ENCODE results near the gene POLR2H. TPM values are rescaled to one million over a fixed set of nuclear protein-coding genes. Genes with fewer than 3 reads are reported as not detected.
A peak's percentile ranks its signal among the peaks of the same experiment; 100 is the strongest.

The POLR2H gene
- polyA plus RNA-seq, 1 of the 3 experiments (the other 2 are of a cell fraction) = 206 TPM

DNA sequence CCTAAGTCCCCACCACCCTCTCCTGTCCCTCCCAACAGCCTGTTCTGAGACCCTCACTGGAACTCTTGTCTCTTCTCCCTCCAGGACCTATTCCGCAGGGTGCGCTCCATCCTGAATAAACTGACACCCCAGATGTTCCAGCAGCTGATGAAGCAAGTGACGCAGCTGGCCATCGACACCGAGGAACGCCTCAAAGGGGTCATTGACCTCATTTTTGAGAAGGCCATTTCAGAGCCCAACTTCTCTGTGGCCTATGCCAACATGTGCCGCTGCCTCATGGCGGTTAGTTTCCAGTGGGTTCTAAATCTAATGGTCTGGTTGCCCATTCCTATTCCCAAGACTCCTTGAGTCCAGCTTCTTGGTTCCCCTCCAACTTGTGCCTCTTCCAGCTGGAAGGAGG, 37.8 kb upstream of the POLR2H start:
- no peak overlapping the region for H3K4me3 ChIP-seq (ENCODE audit: low read depth in 2 of 2, low read length in 1 of 2)
- WGBS (ENCODE audit: low lambda C conversion rate) = 97% methylated on average over 7 of the region's 8 CpGs

GRCh38 chr3:184325269-184325668, 36.2 kb upstream of the POLR2H start:
- CTCF ChIA-PET = interaction anchor here (1.3 kb wide), 1 partner anchor 12 kb away, joined by 5 read pairs; the partner anchor contains the start of gene FAM131A
- Histone ChIP-seq H3K9me2 (no peaks in the 10 kb centered on the region), H3K79me2 (ENCODE audit: insufficient read depth) (peaks cover 97% of the 10 kb centered on the region), H3K4me3 (ENCODE audit: low read depth in 2 of 2, low read length in 1 of 2) (no peak overlapping the region), H3K27me3 (ENCODE audit: insufficient read depth) (no peaks in the 10 kb centered on the region), H3K27ac (ENCODE audit: low read depth in 2 of 2, low read length in 1 of 2) (no peak overlapping the region), H3K9me3 (no peaks in the 10 kb centered on the region), H3F3A (replicated peaks; ENCODE audit: insufficient read depth) (peaks cover 44% of the 10 kb centered on the region), H3K4me2 (no peak overlapping the region), H4K20me1 (ENCODE audit: insufficient read depth) (peaks cover 53% of the 10 kb centered on the region), H3K36me3 (replicated peaks in 1 of 2; ENCODE audit: control insufficient read depth in 1 of 2, insufficient read depth in 2 of 2, low read length in 1 of 2) (peaks cover 89 to 97% of the 10 kb centered on the region in 2 experiments), H2AFZ (ENCODE audit: low read depth) (no peak overlapping the region), H3K9ac (no peak overlapping the region), H3K4me1 (ENCODE audit: control insufficient read depth in 1 of 2, insufficient read depth in 2 of 2, low read depth in 1 of 2, low read length in 1 of 2) (peaks cover 2 to 6% of the 10 kb centered on the region in 2 experiments; a peak in 3 of 4 replicates)
- POLR2A ChIA-PET = no interaction called here
- peak; percentile 4 for DNase-seq
- 95% methylated on average over 13 of the region's 13 CpGs for WGBS (ENCODE audit: low lambda C conversion rate)
- TF ChIP-seq MXI1 (IDR thresholded peaks at IDR 0.05; ENCODE audit: low read depth, low read length) (no peak), YY1 (IDR thresholded peaks at IDR 0.05; ENCODE audit: low read depth) (no peak)
- TF ChIP-seq, protein P1, sequence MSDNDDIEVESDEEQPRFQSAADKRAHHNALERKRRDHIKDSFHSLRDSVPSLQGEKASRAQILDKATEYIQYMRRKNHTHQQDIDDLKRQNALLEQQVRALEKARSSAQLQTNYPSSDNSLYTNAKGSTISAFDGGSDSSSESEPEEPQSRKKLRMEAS (IDR thresholded peaks at IDR 0.05; ENCODE audit: low read depth) = no peak
- TF ChIP-seq, protein P2, sequence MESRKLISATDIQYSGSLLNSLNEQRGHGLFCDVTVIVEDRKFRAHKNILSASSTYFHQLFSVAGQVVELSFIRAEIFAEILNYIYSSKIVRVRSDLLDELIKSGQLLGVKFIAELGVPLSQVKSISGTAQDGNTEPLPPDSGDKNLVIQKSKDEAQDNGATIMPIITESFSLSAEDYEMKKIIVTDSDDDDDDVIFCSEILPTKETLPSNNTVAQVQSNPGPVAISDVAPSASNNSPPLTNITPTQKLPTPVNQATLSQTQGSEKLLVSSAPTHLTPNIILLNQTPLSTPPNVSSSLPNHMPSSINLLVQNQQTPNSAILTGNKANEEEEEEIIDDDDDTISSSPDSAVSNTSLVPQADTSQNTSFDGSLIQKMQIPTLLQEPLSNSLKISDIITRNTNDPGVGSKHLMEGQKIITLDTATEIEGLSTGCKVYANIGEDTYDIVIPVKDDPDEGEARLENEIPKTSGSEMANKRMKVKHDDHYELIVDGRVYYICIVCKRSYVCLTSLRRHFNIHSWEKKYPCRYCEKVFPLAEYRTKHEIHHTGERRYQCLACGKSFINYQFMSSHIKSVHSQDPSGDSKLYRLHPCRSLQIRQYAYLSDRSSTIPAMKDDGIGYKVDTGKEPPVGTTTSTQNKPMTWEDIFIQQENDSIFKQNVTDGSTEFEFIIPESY (IDR thresholded peaks at IDR 0.05; ENCODE audit: borderline replicate concordance, low read depth) = no peak

More for the DNA sequence above, 37.8 kb upstream of the POLR2H start:
- Histone ChIP-seq H3K79me2 (ENCODE audit: insufficient read depth) (peaks cover 96% of the 10 kb centered on the region), H2AFZ (ENCODE audit: low read depth) (no peak overlapping the region), H3K4me2 (no peak overlapping the region), H3K4me1 (ENCODE audit: control insufficient read depth in 1 of 2, insufficient read depth in 2 of 2, low read depth in 1 of 2, low read length in 1 of 2) (peaks cover 13 to 19% of the 10 kb centered on the region in 2 experiments; a peak in 3 of 4 replicates), H3F3A (replicated peaks; ENCODE audit: insufficient read depth) (peaks cover 40% of the 10 kb centered on the region), H3K9me2 (no peaks in the 10 kb centered on the region), H3K9ac (no peak overlapping the region), H3K27me3 (ENCODE audit: insufficient read depth) (no peaks in the 10 kb centered on the region), H3K9me3 (no peaks in the 10 kb centered on the region), H4K20me1 (ENCODE audit: insufficient read depth) (peaks cover 67% of the 10 kb centered on the region), H3K27ac (ENCODE audit: low read depth in 2 of 2, low read length in 1 of 2) (no peak overlapping the region), H3K36me3 (replicated peaks in 1 of 2; ENCODE audit: control insufficient read depth in 1 of 2, insufficient read depth in 2 of 2, low read length in 1 of 2) (peaks cover 82 to 88% of the 10 kb centered on the region in 2 experiments)
- TF ChIP-seq FOSL2 (IDR thresholded peaks at IDR 0.05; ENCODE audit: borderline replicate concordance, low read depth) = no peak
- no peak for TF ChIP-seq RAD21 (IDR thresholded peaks at IDR 0.05; ENCODE audit: low read length)
- TF ChIP-seq RFX5 (IDR thresholded peaks at IDR 0.05; ENCODE audit: low read length) = no peak
- TF ChIP-seq FOXJ3 (CRISPR knock-in tag; IDR thresholded peaks at IDR 0.05) = no peak
- no peak for TF ChIP-seq USF2 (IDR thresholded peaks at IDR 0.05; ENCODE audit: borderline replicate concordance, low read depth, low read length)
- TF ChIP-seq FOXM1 (IDR thresholded peaks at IDR 0.05; ENCODE audit: low read depth) = no peak
- TF ChIP-seq, protein P3, sequence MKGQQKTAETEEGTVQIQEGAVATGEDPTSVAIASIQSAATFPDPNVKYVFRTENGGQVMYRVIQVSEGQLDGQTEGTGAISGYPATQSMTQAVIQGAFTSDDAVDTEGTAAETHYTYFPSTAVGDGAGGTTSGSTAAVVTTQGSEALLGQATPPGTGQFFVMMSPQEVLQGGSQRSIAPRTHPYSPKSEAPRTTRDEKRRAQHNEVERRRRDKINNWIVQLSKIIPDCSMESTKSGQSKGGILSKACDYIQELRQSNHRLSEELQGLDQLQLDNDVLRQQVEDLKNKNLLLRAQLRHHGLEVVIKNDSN (IDR thresholded peaks at IDR 0.05; ENCODE audit: borderline replicate concordance, low read depth) = no peak
- TF ChIP-seq EP300 (IDR thresholded peaks at IDR 0.05; ENCODE audit: borderline replicate concordance in 1 of 2, low read depth in 1 of 2, low read length in 1 of 2) = no peak
- no peak for TF ChIP-seq SIN3A (IDR thresholded peaks at IDR 0.05; ENCODE audit: borderline replicate concordance, low read depth, low read length)
- no peak for TF ChIP-seq JUND (IDR thresholded peaks at IDR 0.05)
- TF ChIP-seq, protein P1 (IDR thresholded peaks at IDR 0.05; ENCODE audit: low read depth) = no peak
- TF ChIP-seq MXI1 (IDR thresholded peaks at IDR 0.05; ENCODE audit: low read depth, low read length) = no peak
- no peak for TF ChIP-seq GABPA (IDR thresholded peaks at IDR 0.05; ENCODE audit: low read depth)
- no peak for TF ChIP-seq GATA2 (CRISPR knock-in tag; IDR thresholded peaks at IDR 0.05)
- no peak for TF ChIP-seq NFIC (IDR thresholded peaks at IDR 0.05; ENCODE audit: borderline replicate concordance)
- no peak for DNase-seq
- ChIA-PET CTCF (interaction anchor here (1.2 to 1.3 kb wide), 2 partner anchors 13 to 18 kb away, joined by 3 to 5 read pairs; partner anchors contain the start of gene FAM131A), POLR2A (interaction anchor here (1.2 kb wide), 1 partner anchor 13 kb away, joined by 3 read pairs; the partner anchor contains the start of gene FAM131A)

All from SK-N-SH (cell line).